Loucy (cell line): Measurements from ENCODE around the gene ANXA11.

Source experiments
- H2AFZ ChIP-seq: fragments of 200-600 bp; sonication (generic); 2 replicates; pipeline ENCODE4 v1.6.0; 2016; ENCODE audit warnings: antibody characterized with exemption, mild to moderate bottlenecking, low read length, moderate library complexity
- H3F3A ChIP-seq: fragments of 200-600 bp; 2 replicates; pipeline ENCODE4 v1.6.0; 2016; ENCODE audit warnings: antibody characterized with exemption, low read depth, mild to moderate bottlenecking
- H3K27me3 ChIP-seq: fragments of 200-600 bp; sonication (generic); 2 replicates; pipeline ENCODE4 v1.6.1; 2014; ENCODE audit warnings: low read length, mild to moderate bottlenecking; ENCODE audit not compliant: insufficient read depth, poor library complexity, severe bottlenecking
- H3K36me3 ChIP-seq: fragments of 200-600 bp; sonication (generic); 2 replicates; pipeline ENCODE4 v1.6.1; 2016; ENCODE audit warnings: low read length; ENCODE audit not compliant: insufficient read depth
- H3K4me1 ChIP-seq: fragments of 200-600 bp; sonication (generic); 2 replicates; pipeline ENCODE4 v1.5.1; 2014; ENCODE audit warnings: low read length, mild to moderate bottlenecking; ENCODE audit not compliant: insufficient read depth, poor library complexity, severe bottlenecking
- H3K4me2 ChIP-seq: fragments of 200-600 bp; sonication (generic); 2 replicates; pipeline ENCODE4 v1.6.0; 2014; ENCODE audit warnings: antibody characterized with exemption, low read length, low read depth, mild to moderate bottlenecking; ENCODE audit not compliant: poor library complexity, severe bottlenecking
- H3K4me3 ChIP-seq: fragments of 200-600 bp; sonication (generic); 2 replicates; pipeline ENCODE4 v1.5.1; 2014; ENCODE audit warnings: low read length, mild to moderate bottlenecking, mixed read lengths; ENCODE audit not compliant: poor library complexity, severe bottlenecking
- H3K79me2 ChIP-seq: fragments of 200-600 bp; sonication (generic); 2 replicates; pipeline ENCODE4 v1.6.1; 2014; ENCODE audit warnings: low read length; ENCODE audit not compliant: insufficient read depth
- H3K9ac ChIP-seq: fragments of 200-600 bp; sonication (generic); 2 replicates; pipeline ENCODE4 v1.6.0; 2014; ENCODE audit warnings: mild to moderate bottlenecking, low read depth, low read length, moderate library complexity; ENCODE audit not compliant: poor library complexity, severe bottlenecking
- H3K9me2 ChIP-seq: fragments of 200-600 bp; sonication (generic); replicated peaks from 2 replicates; pipeline ENCODE4 v1.6.1; 2016; ENCODE audit warnings: low read depth, low read length, mixed read lengths
- H3K9me3 ChIP-seq: fragments of 200-600 bp; sonication (generic); 2 replicates; pipeline ENCODE4 v1.6.1; 2014; ENCODE audit warnings: mild to moderate bottlenecking, antibody characterized with exemption, low read length, low read depth; ENCODE audit not compliant: insufficient read depth
- H4K20me1 ChIP-seq: fragments of 200-600 bp; sonication (generic); 2 replicates; pipeline ENCODE4 v1.6.0; 2014; ENCODE audit warnings: antibody characterized with exemption, low read length, mild to moderate bottlenecking; ENCODE audit not compliant: insufficient read depth, poor library complexity, severe bottlenecking
- CTCF ChIP-seq: fragments of 200-600 bp; sonication (generic); conservative IDR thresholded peaks from 2 replicates; pipeline ENCODE4 v1.5.1; 2014; ENCODE audit warnings: mild to moderate bottlenecking, antibody characterized with exemption, low read length
- EZH2phosphoT487 ChIP-seq: fragments of 200-600 bp; IDR thresholded peaks from 2 replicates; pipeline ENCODE4 v1.6.1; 2018; ENCODE audit warnings: antibody characterized with exemption, mild to moderate bottlenecking, moderate library complexity, borderline replicate concordance

ANXA11 gene

GRCh38 chr10:80108576-80109239 is 96.6 kb downstream of the ANXA11 start:
- TF ChIP-seq EZH2phosphoT487 (no peak), CTCF (no peak)
- peaks cover 10% of the 10 kb centered on the region; the same call in 1 of the 2 replicates for H3K9me3 ChIP-seq
- H3K4me3 ChIP-seq = no peak overlapping the region
- H4K20me1 ChIP-seq = no peaks in the 10 kb centered on the region
- H2AFZ ChIP-seq = no peak overlapping the region
- H3K9me2 ChIP-seq = no peaks in the 10 kb centered on the region
- peaks cover 12% of the 10 kb centered on the region for H3K4me1 ChIP-seq
- H3K27me3 ChIP-seq = no peaks in the 10 kb centered on the region
- no peak overlapping the region for H3K9ac ChIP-seq
- H3K4me2 ChIP-seq = no peak overlapping the region
- H3K36me3 ChIP-seq = no peaks in the 10 kb centered on the region
- H3F3A ChIP-seq = no peaks in the 10 kb centered on the region
- no peaks in the 10 kb centered on the region for H3K79me2 ChIP-seq

GRCh38 chr10:80104066-80104926 is 101.0 kb downstream of the ANXA11 start:
- H3K27me3 ChIP-seq = no peaks in the 10 kb centered on the region
- no peaks in the 10 kb centered on the region for H3K79me2 ChIP-seq
- H3F3A ChIP-seq = no peaks in the 10 kb centered on the region
- no peaks in the 10 kb centered on the region for H3K36me3 ChIP-seq
- peaks cover 12% of the 10 kb centered on the region for H3K4me1 ChIP-seq
- H3K4me2 ChIP-seq = peak overlapping the region; percentile 33
- H3K9me3 ChIP-seq = peaks cover 5% of the 10 kb centered on the region; the same call in 1 of the 2 replicates
- TF ChIP-seq CTCF (no peak), EZH2phosphoT487 (no peak)
- H2AFZ ChIP-seq = peak overlapping the region; percentile 65; the same call in 1 of the 2 replicates
- H4K20me1 ChIP-seq = no peaks in the 10 kb centered on the region
- H3K4me3 ChIP-seq = no peak overlapping the region
- H3K9me2 ChIP-seq = no peaks in the 10 kb centered on the region
- H3K9ac ChIP-seq = no peak overlapping the region
